ENCODE results near the gene P3H3.
"Not testable (repeated sequence)": the region's sequence is repeated elsewhere in the genome, so short reads cannot be mapped to it uniquely, and the experiment has no call there.

P3H3 gene

DNA sequence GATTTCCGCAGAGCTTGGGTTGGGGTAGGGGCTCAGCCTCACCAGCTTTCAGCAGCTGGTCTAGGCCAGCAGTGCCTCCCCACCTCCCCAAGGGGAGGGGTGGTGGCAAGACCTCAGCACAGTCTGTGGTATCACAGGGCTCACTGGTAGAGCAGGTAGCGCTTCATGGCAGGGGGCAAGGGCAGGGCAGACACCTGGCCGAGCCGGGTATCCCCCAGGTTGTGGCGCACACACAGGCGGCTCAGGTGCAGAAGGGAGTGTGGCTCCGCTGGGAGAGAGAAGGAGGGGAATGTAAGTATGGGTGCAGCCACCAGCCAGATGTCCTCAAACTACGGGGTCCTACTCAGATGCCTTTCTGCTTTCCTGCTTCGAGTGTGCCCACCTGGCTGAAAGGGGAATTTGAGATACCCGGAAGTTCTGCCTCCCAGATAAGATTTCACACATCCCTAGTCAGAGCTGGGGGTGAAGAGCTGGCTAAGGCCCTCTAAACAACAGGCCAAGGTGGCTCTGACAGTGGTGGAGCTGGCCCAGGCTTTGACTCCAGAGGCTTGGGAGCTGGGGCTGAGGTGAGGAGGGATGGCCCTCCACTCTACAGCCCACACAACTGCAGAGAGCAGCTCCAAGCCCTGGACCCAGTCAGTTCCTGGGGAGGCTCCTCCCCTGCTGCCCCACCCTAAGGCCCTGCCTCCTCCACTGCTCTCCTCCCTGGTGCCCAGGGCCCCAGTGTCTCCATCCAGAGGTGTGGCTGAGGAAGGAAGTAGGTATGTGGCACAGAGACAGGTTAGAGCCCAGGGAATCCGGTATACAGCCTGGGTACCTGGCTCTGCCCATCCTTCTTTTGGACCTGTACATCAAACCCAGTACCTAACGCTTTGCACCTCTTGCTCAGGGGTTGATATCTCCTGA is 43.1 kb downstream of the P3H3 start:
- peak overlapping the region; percentile 88 to 96 for H3K9ac ChIP-seq (ENCODE audit: low read depth in 1 of 2, low read length in 2 of 2)
- H3K4me1 ChIP-seq (ENCODE audit: control insufficient read depth in 2 of 2, insufficient read depth in 2 of 2, low read length in 2 of 2), result peaks cover 47 to 55% of the 10 kb centered on the region in 2 donors
- H3K9me3 ChIP-seq (ENCODE audit: control insufficient read depth in 2 of 2, low read length in 2 of 2), result no peaks in the 10 kb centered on the region
- no peaks in the 10 kb centered on the region for H3K27me3 ChIP-seq (ENCODE audit: control insufficient read depth in 2 of 2, insufficient read depth in 2 of 2, low read length in 2 of 2)
- peak overlapping the region; percentile 83 to 94 for H3K4me3 ChIP-seq (ENCODE audit: low read length in 2 of 2)
- H3K27ac ChIP-seq (ENCODE audit: low read depth in 2 of 2, low read length in 2 of 2), result peak overlapping the region; percentile 85 to 90
- H3K36me3 ChIP-seq (ENCODE audit: control insufficient read depth in 2 of 2, insufficient read depth in 2 of 2, low read length in 2 of 2), result peaks cover 19 to 20% of the 10 kb centered on the region in 2 donors

- Histone ChIP-seq H3K36me3 (ENCODE audit: control insufficient read depth in 2 of 2, insufficient read depth in 2 of 2, low read length in 2 of 2) (peaks cover 19 to 20% of the 10 kb centered on the region in 2 donors), H3K9ac (ENCODE audit: low read depth in 1 of 2, low read length in 2 of 2) (peak overlapping the region; percentile 88 to 96), H3K4me1 (ENCODE audit: control insufficient read depth in 2 of 2, insufficient read depth in 2 of 2, low read length in 2 of 2) (peaks cover 42 to 47% of the 10 kb centered on the region in 2 donors), H3K27ac (ENCODE audit: low read depth in 2 of 2, low read length in 2 of 2) (peak overlapping the region; percentile 85 to 90), H3K9me3 (ENCODE audit: control insufficient read depth in 2 of 2, low read length in 2 of 2) (no peaks in the 10 kb centered on the region), H3K27me3 (ENCODE audit: control insufficient read depth in 2 of 2, insufficient read depth in 2 of 2, low read length in 2 of 2) (no peaks in the 10 kb centered on the region), H3K4me3 (ENCODE audit: low read length in 2 of 2) (peak overlapping the region; percentile 83 to 94)
Measured at GRCh38 chr12:6872073-6873048, 44.2 kb downstream of the P3H3 start.

DNA sequence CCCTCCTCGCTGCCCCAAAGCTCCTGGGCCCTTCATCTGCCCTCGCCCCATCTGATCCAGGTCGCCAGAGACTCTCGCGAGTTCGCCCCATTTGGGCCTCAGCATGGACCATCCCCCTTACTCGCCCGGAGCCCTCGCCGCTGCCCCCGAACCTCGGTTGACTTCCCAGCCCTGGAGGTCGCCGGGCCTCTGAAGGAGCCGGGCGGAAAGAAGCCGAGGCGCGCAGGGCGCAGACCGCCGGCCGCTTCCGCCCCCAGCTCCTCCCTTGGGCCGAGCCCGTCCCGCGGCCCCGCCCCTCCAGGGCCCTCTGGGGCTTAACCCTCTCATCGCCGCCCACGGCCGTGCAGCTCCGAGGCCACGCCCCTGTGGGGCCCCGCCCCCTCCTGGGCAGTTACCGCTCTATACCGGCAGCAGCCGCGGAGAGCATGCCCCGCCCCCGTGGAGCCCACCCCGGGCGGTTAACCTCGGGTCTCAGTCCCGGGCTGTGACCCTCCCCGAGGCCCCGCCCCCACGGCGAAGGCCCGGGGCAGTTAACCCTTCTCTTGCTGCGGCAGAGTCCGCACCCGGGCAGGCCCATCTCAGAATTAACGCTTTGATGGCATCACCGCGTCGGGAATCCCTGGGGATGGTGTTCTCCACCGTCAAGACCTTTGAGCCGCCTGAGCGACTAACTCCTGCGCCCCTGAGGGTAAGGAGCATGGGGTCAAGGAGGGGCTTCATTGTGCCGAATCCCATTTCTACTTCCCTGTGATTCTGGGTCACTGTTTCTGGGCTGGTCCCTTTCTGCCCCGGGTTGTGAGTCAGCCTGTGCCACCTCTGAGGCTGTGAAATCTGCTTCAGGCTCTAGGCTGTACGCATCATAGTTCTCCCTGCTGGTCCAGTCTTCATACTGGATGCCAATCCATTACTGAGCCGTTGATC is 45.1 kb downstream of the P3H3 start, which contains the start of gene SPSB2:
Gene SPSB2 (minus strand): TSS at position 210 of the 921 bp plus-strand sequence. CDS start 402 bp downstream, outside the sequence.
- Histone ChIP-seq H3K4me3 (ENCODE audit: low read length in 2 of 2) (peak within 1 kb of the TSS; percentile 83 to 94), H3K4me1 (ENCODE audit: control insufficient read depth in 2 of 2, insufficient read depth in 2 of 2, low read length in 2 of 2) (peaks cover 36 to 44% of the 10 kb centered on the region in 2 donors), H3K9ac (ENCODE audit: low read depth in 1 of 2, low read length in 2 of 2) (peak within 1 kb of the TSS; percentile 88 to 96), H3K27ac (ENCODE audit: low read depth in 2 of 2, low read length in 2 of 2) (peak within 1 kb of the TSS; percentile 85 to 90), H3K9me3 (ENCODE audit: control insufficient read depth in 2 of 2, low read length in 2 of 2) (no peaks in the 10 kb centered on the region), H3K27me3 (ENCODE audit: control insufficient read depth in 2 of 2, insufficient read depth in 2 of 2, low read length in 2 of 2) (no peaks in the 10 kb centered on the region), H3K36me3 (ENCODE audit: control insufficient read depth in 2 of 2, insufficient read depth in 2 of 2, low read length in 2 of 2) (peaks cover 19 to 20% of the 10 kb centered on the region in 2 donors)

DNA sequence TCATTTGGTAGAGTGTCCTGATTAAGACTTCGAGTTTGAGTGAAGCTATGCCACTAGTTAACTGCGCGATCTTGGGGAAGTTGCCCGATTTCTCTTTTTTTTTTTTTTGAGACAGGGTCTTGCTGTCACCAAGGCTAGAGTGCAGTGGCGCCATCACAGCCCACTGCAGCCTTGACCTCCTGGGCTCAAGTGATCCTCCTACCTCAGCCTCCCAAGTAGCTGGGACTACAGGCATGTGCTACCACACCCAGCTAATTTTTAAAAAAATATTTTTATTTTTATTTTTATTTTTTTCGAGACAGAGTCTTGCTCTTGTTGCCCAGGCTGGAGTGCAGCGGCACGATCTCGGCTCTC is 45.8 kb downstream of the P3H3 start:
- Histone ChIP-seq H3K4me1 (ENCODE audit: control insufficient read depth in 2 of 2, insufficient read depth in 2 of 2, low read length in 2 of 2) (peaks cover 30 to 38% of the 10 kb centered on the region in 2 donors), H3K9ac (ENCODE audit: low read depth in 1 of 2, low read length in 2 of 2) (peak overlapping the region; percentile 74 to 76), H3K27ac (ENCODE audit: low read depth in 2 of 2, low read length in 2 of 2) (peak overlapping the region; percentile 78 to 90), H3K4me3 (ENCODE audit: low read length in 2 of 2) (peak overlapping the region; percentile 83 to 94), H3K36me3 (ENCODE audit: control insufficient read depth in 2 of 2, insufficient read depth in 2 of 2, low read length in 2 of 2) (peaks cover 19 to 20% of the 10 kb centered on the region in 2 donors)
- H3K27me3 ChIP-seq (ENCODE audit: control insufficient read depth in 2 of 2, insufficient read depth in 2 of 2, low read length in 2 of 2); H3K9me3 ChIP-seq (ENCODE audit: control insufficient read depth in 2 of 2, low read length in 2 of 2): not testable (repeated sequence)

DNA sequence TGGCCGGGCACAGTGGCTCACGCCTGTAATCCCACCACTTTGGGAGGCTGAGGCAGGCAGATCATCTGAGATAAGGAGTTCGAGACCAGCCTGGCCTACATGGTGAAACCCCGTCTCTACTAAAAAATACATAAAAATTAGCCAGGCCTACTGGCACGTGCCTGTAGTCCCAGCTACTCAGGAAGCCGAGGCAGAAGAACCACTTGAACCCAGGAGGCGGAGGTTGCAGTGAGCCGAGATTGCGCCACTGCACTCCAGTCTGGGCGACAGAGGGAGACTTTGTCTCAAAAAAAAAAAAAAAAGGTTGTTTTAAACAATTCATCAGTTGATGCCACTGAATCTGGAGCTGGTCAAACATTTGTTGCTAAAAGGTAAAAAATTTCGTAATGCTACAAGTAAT is 51.6 kb downstream of the P3H3 start:
- not testable (repeated sequence) for H3K27ac ChIP-seq (ENCODE audit: low read depth in 2 of 2, low read length in 2 of 2); H3K36me3 ChIP-seq (ENCODE audit: control insufficient read depth in 2 of 2, insufficient read depth in 2 of 2, low read length in 2 of 2); H3K4me3 ChIP-seq (ENCODE audit: low read length in 2 of 2); H3K9ac ChIP-seq (ENCODE audit: low read depth in 1 of 2, low read length in 2 of 2); H3K27me3 ChIP-seq (ENCODE audit: control insufficient read depth in 2 of 2, insufficient read depth in 2 of 2, low read length in 2 of 2); H3K4me1 ChIP-seq (ENCODE audit: control insufficient read depth in 2 of 2, insufficient read depth in 2 of 2, low read length in 2 of 2); H3K9me3 ChIP-seq (ENCODE audit: control insufficient read depth in 2 of 2, low read length in 2 of 2)

- no peaks in the 10 kb centered on the region for H3K27me3 ChIP-seq (ENCODE audit: control insufficient read depth in 2 of 2, insufficient read depth in 2 of 2, low read length in 2 of 2)
- H3K9ac ChIP-seq (ENCODE audit: low read depth in 1 of 2, low read length in 2 of 2), result no peak overlapping the region
- H3K36me3 ChIP-seq (ENCODE audit: control insufficient read depth in 2 of 2, insufficient read depth in 2 of 2, low read length in 2 of 2), result peaks cover 0 to 4% of the 10 kb centered on the region in 2 donors
- peaks cover 0 to 10% of the 10 kb centered on the region in 2 donors for H3K4me1 ChIP-seq (ENCODE audit: control insufficient read depth in 2 of 2, insufficient read depth in 2 of 2, low read length in 2 of 2)
- H3K4me3 ChIP-seq (ENCODE audit: low read length in 2 of 2), result no peak overlapping the region
- no peak overlapping the region for H3K27ac ChIP-seq (ENCODE audit: low read depth in 2 of 2, low read length in 2 of 2)
- H3K9me3 ChIP-seq (ENCODE audit: control insufficient read depth in 2 of 2, low read length in 2 of 2), result no peaks in the 10 kb centered on the region
Measured at GRCh38 chr12:6883252-6883651, 55.0 kb downstream of the P3H3 start.

DNA sequence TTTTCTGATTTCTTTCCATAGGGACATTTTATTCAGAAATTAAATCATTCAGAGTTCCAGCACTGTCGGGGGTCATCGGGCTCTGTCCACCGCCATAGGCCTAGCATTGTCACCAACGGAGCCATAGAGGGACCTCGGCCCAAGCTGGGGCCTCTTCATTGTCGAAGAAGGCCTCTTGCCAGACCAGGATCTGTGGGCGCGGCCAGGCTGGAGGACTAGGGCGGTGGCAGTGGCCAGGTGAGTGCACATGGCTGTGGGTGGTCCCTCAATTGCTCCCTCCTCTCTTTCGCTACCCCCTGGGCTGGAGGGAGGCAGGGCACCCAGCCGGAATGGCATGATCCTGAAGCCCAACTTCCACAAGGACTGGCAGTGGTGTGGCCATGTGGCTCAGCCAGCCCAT is 55.5 kb downstream of the P3H3 start:
- Histone ChIP-seq H3K4me1 (ENCODE audit: control insufficient read depth in 2 of 2, insufficient read depth in 2 of 2, low read length in 2 of 2) (peaks cover 0 to 10% of the 10 kb centered on the region in 2 donors), H3K27me3 (ENCODE audit: control insufficient read depth in 2 of 2, insufficient read depth in 2 of 2, low read length in 2 of 2) (no peaks in the 10 kb centered on the region), H3K9ac (ENCODE audit: low read depth in 1 of 2, low read length in 2 of 2) (no peak overlapping the region), H3K4me3 (ENCODE audit: low read length in 2 of 2) (no peak overlapping the region), H3K36me3 (ENCODE audit: control insufficient read depth in 2 of 2, insufficient read depth in 2 of 2, low read length in 2 of 2) (peaks cover 0 to 4% of the 10 kb centered on the region in 2 donors), H3K9me3 (ENCODE audit: control insufficient read depth in 2 of 2, low read length in 2 of 2) (no peaks in the 10 kb centered on the region), H3K27ac (ENCODE audit: low read depth in 2 of 2, low read length in 2 of 2) (no peak overlapping the region)

- Histone ChIP-seq H3K9ac (ENCODE audit: low read depth in 1 of 2, low read length in 2 of 2) (no peak overlapping the region), H3K4me1 (ENCODE audit: control insufficient read depth in 2 of 2, insufficient read depth in 2 of 2, low read length in 2 of 2) (peaks cover 0 to 10% of the 10 kb centered on the region in 2 donors), H3K27ac (ENCODE audit: low read depth in 2 of 2, low read length in 2 of 2) (no peak overlapping the region), H3K36me3 (ENCODE audit: control insufficient read depth in 2 of 2, insufficient read depth in 2 of 2, low read length in 2 of 2) (peaks cover 0 to 4% of the 10 kb centered on the region in 2 donors), H3K9me3 (ENCODE audit: control insufficient read depth in 2 of 2, low read length in 2 of 2) (no peaks in the 10 kb centered on the region), H3K27me3 (ENCODE audit: control insufficient read depth in 2 of 2, insufficient read depth in 2 of 2, low read length in 2 of 2) (no peaks in the 10 kb centered on the region), H3K4me3 (ENCODE audit: low read length in 2 of 2) (no peak overlapping the region)
Measured at GRCh38 chr12:6884539-6884938, 56.3 kb downstream of the P3H3 start.

- not testable (repeated sequence) for H3K27ac ChIP-seq (ENCODE audit: low read depth in 2 of 2, low read length in 2 of 2); H3K4me3 ChIP-seq (ENCODE audit: low read length in 2 of 2); H3K36me3 ChIP-seq (ENCODE audit: control insufficient read depth in 2 of 2, insufficient read depth in 2 of 2, low read length in 2 of 2); H3K9me3 ChIP-seq (ENCODE audit: control insufficient read depth in 2 of 2, low read length in 2 of 2); H3K27me3 ChIP-seq (ENCODE audit: control insufficient read depth in 2 of 2, insufficient read depth in 2 of 2, low read length in 2 of 2); H3K4me1 ChIP-seq (ENCODE audit: control insufficient read depth in 2 of 2, insufficient read depth in 2 of 2, low read length in 2 of 2); H3K9ac ChIP-seq (ENCODE audit: low read depth in 1 of 2, low read length in 2 of 2)
Measured at GRCh38 chr12:6886206-6886999, 58.2 kb downstream of the P3H3 start.

Data from mucosa of rectum (tissue), 2 donors.